NCI-H748 treated with DMSO at 0.1 percent for 48 hours (cell line): Measurements from ENCODE around the gene RPRD1B.
"Not testable (repeated sequence)": the region's sequence is repeated elsewhere in the genome, so short reads cannot be mapped to it uniquely, and the experiment has no call there.

Experiments used
- DNase-seq: peaks from one replicate; lab custom pipeline; 2025; lab: John Stamatoyannopoulos, UW

RPRD1B gene

DNA sequence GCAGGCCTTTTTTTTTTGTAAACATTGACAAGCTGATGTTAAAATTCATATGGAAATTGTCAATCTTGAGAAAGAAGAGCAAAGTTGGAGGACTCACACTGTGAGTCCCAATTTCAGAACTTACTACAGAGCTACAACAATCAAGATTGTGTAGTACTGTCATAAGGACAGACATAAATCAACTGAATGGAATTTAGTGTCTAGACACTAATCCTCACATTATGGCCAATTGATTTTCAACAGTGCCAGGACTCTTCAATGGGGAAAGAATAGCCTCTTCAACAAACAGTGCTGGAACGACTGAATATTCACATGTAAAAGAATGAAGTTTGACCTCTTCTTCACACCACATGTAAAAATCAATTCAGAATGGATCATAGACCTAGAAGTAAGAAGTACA lies 70.7 kb downstream of the RPRD1B start:
- no peak for DNase-seq

DNA sequence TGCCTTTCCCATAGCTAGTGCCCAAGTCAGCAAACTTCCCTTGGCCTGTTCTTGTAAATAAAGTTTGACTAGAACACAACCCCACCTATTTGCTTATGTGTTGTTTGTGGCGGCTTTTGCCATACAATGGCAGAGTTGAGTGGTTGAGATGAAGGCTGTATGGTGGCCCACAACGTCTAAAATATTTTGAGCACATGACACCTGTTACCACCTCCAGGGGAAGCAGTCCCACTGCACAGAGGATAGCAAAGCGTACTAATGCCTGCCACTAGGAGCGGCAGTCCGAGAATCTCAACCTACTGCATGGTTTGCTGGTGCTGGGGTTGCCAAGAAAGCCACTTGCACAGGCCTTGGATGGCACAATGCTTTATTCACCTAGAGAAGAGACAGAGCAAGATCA lies 72.9 kb downstream of the RPRD1B start:
- DNase-seq = no peak

DNA sequence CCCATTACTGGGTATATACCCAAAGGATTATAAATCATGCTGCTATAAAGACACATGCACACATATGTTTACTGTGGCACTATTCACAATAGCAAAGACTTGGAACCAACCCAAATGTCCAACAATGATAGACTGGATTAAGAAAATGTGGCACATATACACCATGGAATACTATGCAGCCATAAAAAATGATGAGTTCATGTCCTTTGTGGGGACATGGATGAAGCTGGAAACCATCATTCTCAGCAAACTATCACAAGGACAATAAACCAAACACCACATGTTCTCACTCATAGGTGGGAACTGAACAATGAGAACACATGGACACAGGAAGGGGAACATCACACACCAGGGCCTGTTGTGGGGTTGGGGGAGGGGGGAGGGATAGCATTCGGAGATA lies 73.8 kb downstream of the RPRD1B start:
- DNase-seq = not testable (repeated sequence)

DNA sequence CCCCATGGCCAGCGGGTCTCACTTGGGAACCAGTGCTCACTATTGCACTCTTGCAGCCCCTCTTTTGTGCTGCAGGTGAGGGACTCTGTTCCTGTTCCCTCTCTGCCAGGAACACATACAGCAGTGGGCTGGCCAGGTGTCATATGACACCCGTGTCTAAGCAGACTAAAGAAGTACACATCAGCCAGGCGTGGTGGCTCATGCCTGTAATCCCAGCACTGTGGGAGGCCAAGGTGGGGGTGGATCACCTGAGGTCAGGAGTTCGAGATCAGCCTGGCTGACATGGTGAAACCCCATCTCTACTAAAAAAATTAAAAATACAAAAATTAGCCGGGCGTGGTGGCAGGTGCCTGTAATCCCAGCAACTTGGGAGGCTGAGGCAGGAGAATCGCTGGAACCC lies 74.4 kb downstream of the RPRD1B start:
- not testable (repeated sequence) for DNase-seq

DNA sequence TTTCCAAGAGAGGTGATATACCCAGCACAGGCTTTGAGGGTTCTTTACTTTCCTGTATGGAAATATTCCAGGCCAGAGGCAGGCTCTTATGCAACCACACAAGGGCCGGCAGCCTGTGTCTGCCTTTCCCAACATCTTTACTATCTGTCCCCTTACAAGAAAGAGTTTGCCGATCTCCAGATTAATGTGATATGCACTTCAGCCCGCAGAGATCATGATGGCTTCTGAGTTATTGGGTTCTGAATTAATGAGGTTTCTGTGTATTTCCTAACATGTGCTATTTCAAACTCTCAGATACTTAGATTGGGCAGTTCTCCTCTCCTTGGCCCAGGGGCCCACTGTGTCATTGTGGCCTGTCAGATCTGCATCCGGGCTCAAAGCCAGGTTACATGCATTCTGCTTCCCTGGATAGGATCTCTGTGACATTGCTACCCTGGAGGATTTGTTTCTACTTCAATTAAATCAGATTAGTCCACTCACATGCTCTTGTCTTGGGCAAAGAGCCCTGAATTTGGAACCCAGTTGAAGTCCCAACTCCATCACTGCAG lies 75.0 kb downstream of the RPRD1B start:
- no peak for DNase-seq

DNA sequence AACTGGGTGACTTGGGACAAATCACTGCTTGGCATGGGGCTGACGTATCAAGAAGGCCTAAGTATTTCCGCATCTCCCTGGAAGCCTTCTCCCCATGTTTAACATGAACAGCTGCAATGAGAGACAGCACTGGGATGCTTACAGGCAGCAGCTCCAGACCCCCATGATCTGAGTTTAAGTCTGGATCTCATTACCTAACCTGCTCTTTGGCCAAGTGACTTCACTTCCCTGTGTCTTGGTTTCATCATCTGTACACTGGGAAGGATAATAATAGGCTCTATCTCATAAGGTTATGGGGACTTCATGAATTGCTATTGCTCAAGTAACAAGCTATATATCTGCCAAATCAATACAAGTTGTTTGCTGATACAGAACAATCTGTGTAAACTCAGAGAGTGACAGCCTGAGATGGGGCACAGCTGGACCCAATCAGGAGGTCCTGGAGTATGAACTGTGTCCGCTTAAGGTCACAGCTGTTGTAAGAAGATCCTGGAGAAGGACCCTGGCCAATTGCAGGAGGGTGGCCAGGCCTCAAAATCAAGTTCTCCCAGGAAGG lies 75.5 kb downstream of the RPRD1B start:
- DNase-seq = no peak

DNA sequence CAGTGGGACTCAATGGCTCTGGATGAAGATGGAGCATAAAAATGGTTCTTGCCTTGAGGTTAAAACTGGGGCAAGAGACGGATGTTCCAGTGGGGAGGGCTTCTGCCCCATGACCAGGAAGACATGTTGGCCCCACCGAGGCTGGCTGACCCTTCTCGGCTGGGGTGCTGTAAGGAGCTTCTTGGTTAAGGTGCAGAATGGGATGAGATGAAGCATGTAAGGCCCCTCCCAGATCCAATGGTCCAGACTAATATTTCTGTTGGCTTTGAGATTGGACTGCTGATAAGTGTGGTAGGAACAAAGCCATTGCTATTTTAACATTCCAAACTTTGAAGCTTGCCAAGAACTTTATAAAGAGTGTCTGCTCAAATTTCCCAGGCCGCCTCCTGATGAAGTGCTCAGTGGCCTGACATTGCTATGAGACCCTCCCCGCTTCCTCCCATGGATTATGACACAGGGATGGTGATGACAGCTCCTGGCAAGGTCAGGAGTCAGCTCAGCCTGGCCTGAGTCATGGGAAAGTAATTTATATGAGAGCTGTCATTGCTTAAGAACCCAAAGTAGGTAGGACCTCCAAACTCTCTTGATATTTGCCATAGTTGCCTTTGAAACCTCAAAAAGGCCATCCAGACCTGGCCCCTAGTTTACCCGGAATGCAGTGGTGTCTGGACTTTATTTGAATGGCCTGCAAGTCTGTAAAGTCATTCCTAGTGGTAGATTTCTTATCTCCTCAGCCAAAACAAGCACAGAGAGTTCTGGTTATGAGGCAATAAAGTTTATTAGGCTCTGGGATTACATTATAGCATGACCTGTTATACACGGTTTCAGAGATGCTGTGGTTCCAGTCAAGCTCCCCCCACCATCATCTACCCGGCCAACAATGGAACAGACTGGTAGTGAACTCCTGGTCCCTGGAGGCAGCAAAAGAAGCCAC lies 76.3 kb downstream of the RPRD1B start:
- DNase-seq = no peak

DNA sequence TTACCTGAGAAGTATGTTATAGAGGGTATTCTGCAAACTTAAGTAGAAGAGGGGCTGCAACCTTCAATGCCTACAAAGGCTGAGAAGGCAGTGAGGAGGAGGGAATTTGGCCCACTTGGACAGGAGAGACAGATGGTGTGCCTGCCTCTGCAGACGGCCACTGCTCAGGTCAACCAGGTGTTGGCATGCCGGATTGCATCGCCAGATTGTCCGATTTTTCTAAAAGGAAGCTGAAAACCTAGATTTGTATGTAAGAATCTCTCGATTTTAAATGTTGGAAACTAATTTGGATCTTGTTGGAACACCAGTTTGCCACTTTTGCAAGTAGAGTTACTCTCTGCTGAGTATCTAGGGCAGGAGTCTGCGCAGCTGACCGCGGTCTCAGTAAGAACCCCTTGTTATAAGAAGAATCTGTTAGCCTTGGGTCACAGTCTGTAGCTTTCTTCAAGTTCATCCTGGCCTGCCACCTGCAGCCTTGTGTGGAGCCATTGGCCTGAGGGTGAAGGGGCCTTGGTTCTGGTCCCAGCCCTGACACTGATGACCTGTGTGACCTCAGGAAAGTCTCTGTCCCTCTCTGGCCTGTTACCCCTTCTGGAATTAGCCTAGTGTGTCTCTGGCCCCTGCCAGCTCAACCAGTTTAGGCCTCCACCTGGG lies 77.1 kb downstream of the RPRD1B start:
- DNase-seq = no peak

DNA sequence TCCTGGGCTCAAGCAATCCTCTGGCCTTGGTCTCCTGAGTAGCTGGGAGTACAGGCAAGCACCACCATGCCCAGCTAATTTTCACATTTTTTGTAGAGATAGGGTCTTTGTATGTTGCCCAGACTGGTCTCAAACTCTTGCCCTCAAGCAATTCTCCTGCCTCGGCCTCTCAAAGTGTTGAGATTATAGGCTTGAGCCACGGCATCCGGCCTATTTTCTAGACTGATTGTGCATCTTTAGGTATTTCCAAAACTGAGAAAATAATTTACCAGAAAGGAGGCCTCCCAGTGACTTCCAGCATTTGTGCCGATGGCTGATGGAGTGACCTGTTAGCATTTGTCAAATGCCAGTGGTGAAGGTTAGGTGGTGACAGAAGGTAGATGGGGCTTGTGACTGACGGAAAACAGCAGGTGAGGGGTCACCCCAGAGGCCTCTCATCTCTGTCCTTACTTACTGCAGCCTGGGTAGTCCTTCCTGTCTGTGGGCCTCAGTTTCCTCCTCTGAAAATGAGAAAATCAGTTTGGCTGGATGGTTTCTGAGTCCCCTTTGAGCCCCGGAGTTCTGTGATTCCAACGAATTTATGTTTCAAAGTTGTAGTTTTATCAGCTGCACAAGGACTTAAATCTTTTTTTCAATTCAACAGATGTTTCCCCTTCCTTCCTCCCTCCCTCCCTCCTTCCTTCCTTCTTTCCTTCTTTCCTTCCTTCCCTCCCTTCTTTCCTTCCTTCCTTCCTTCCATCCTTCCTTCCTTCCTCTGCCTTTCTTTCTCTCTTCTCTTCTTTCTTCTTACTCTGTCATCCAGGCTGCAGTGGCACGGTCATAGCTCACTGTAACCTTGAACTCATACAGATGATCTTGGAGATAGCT lies 78.1 kb downstream of the RPRD1B start:
- no peak for DNase-seq

DNA sequence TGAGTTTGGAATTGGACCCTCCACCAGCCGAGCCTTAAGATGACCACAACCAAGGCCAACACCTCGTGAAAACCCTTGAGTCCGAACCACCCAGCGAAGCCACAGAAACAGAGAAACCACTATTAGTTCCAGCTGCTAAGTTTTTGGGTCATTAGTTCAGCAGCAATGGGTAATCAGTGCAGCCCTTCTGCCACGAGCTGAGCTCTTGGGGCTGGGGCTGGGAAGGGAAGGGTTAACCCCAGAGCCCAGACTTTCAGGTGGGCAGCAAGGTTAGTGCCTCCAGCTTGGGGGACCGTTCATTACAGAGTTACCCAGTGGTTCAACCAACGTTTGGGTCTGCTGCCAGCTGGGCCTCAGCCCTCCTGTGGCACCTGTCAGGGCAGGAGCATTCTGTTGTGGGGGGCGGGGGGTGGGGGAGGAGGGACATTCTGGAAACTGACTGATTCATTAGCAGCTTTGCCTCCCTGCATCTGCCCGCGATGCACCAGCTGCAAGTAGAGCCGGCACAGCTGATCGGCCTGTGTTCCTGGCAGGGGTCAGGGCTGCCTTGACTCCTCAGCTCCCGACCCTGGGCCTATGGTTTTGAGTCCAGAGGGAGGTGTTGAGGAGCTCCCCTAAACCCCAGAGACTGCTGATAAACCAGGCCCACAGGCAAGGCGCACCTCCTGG lies 78.8 kb downstream of the RPRD1B start:
- no peak for DNase-seq

DNA sequence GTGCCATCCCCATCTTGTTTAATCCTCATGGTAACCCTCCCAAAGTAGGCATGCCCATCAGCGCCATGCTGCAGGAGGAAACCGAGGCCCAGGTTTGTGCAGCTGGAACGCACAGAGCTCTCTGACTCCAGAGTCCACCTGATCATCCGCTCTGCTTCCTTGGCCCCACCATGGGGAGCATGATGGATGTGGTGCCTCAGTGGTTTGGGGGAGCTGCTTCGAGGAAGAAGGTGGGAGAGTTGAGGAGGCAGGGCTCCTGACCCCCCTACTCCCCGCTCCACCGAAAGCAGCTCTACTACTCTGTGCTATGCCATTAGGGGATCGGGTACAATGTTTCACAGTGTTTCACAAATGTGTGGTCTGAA lies 79.4 kb downstream of the RPRD1B start:
- DNase-seq = no peak

DNA sequence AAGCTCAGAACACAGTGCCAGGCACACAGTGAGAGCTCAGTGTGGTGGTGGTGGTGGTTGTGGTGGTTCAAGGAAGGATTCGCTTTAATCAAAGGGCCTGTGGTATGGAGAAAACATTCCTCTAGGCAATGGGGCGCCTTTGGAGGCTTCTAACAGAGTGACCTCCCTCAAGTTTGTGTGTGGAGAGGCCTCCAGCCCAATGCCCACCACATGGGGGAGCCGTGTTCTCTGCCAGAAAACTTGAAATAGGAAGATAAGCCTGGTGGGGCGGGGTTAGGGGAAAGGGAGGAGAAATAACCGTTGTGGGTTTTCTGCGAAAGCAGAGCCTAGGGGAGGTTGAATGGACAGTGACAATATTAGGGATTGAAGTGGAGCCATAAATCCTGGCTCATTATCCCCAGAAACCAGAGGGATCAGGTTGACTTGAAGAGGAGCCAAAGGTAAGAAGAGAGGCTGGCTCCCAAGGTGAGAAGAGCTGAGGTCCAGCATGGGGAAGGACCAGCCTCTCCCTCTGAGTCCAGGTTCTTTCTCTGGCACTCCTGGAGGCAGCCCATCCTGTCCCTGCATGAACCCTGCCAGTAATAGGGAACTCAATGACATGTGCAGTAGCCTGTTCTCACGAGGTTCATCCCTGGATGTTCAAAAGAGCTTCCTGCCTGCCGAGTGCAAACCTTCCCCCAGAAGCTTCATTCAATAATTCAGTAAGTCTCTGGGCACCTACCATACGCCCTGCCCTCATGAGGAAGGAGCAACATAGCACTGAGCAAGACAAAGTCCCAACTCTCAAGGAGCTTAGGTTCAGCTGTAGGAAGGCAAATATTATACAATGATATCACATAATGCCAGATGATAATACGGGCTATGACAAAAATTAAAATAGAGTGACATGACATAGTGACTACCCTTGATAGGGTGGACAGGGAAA lies 80.1 kb downstream of the RPRD1B start:
- DNase-seq = no peak

DNA sequence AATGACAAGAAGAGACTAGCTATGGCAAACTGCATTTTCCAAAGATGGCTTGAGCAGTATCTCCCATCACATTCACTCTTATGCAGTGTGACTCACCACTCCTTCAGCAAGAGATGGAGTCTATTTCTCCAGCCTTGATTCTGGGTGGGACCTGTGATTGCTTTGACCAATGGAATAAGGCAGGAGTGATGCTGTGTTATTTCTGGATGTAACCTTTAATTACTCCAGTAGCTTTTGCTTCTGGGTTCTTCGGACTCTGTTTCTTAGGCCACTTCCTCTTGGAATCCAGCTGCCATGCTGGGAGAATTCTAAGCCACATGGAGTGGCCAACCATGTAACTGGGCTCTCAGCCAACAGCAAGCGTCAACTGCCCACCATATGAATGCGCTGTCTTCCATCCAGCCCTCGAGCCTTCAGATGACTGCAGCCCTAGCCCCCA lies 80.8 kb downstream of the RPRD1B start:
- DNase-seq = no peak

DNA sequence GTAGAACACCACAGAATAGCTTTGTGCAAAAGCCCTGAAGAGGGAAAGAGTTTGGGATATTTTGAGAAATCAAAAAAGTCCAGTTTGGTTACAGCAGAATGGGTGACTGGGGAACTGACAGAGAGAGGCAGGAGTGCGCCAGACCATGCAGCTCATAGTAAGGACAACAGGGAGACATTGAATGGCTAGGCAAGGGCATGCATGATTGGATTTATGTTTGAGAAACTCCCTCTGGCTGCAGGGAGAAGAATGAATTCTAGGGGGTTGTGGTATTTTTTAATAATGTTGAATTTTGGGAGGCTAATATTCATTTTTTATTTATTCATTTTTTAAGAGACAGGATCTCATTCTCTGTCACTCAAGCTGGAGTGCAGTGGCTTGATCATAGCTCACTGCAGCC lies 81.7 kb downstream of the RPRD1B start:
- no peak for DNase-seq

DNA sequence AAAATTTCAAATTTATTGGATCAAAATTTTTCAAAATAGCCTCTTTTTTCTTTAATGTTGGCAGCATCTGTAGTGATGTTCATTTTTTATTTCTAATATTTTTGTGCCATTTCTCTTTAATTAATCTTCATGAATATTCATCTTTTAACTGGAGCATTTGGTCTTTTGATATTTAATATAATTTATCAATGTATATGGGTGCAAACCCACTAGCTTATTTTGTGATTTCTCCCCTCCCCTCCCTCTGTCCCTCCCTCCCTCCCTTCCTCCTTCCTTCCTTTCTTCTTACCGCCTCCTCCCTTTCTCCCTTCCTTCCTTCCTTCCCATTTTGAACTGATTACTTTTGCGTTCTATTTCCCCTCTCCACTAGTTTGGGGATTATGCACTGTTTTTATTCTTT lies 82.3 kb downstream of the RPRD1B start:
- DNase-seq = no peak

DNA sequence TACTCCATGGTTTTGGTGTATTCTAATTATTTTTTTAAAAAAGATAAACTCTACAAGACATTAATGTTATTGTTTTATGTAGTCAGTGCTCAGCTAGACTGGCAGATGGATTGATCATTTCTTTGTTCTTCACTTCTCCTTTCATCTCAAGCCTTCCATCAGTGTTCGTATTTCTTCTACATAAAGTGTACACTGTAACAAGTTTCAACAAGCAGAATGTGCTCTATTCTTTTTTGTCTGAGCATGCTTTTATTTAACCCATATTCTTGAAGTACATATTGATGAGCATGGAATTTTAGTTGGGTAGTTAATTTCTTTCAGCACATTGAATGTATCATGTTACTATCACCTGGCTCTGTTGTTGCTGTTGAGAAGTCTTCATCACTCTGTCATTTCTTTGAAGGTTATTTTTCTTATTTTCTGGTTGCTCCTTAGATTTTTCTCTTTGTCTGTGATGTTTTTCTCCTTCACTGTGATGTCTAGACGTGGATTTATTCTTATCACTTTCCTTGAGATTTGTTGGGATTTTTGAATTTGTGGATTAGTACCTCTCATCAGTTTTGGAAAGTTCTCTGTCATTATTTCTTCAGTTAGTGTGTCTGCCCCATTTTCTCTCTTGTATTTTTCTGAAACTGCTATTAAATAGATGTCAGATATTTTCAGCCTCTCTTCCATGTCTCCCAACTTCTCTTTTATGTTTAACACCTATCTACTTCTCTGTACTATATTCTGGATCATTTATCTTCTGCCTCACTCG lies 83.0 kb downstream of the RPRD1B start:
- DNase-seq = no peak

DNA sequence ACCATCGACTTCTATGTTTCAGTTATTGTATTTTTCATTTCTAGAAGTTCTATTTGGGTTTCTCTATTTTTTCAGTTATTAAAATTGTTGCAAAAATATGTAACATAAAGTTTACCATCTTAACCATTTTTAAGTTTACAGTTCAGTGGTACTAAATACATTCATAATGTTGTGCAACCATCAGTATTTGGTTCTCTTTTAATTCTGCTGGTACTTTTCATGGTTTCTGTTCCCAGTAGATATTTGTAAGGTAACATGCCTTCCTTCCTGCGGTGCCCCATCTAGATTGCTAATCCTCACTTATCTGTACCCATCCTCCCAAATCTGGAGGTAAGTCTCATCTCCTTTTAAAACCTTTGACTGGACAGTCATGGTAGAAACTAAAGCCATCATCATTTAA lies 83.7 kb downstream of the RPRD1B start:
- no peak for DNase-seq

DNA sequence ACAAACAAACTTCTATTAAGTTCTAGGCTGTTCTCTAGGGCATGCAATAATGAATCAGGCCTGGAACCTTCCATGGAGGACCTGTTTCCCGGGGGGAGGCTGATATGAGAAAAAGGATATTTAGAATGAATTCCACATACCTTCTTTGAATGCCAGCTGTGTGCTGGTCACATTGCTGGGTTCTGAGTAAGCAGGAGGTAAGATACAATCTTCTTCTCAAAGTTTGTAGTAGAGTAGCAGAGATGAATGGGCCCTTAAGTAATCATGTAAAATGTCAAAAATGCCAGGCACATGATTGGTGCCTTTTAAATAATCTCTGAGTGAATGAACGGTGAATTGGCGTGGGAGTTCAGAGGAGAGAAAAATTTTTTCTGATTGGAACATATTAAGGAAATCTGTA lies 84.1 kb downstream of the RPRD1B start:
- DNase-seq = no peak

DNA sequence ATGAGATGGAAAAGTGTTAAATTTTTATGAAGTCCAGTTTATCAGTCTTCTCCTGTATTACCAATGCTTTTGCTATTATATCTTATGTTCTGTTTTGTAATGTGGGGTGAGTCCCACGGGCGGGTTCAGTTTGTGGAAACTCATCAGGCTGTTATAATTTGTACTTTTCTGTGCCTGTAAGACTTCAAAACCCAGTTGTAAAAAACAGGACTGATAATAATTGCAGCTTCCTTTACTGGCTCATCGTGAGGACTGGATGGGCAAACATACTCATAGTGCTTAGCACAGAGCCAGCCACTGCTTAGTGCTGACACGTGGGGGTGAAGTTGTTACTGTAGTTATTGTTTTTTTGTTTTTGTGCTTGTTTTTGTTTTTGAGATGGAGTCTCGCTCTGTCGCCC lies 85.9 kb downstream of the RPRD1B start:
- no peak for DNase-seq

DNA sequence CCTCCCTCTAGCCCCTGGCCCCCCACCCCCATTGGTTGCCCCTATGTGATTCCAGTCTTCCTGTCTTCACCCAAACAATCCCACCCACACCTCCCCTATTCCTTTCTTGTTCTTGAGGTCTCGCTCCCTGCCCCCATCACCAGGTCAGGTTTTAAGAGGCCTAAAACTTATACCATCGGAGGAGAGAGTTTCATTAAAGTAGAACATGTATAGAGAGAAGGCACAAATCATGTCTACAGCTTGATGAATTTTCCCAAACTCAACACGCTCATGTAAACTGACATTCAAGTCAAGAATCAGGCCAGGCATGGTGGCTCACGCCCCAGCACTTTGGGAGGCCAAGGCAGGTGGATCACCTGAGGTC lies 87.1 kb downstream of the RPRD1B start:
- DNase-seq = no peak
